OCI-LY3 (cell line): ENCODE measurements around the gene ASPN.

ENCODE experiments used
- H2AFZ ChIP-seq: fragments of 200-600, 300-600 bp; shearing (Covaris generic); 2 replicates; pipeline ENCODE4 v1.6.0; 2014; ENCODE audit warnings: antibody characterized with exemption, low read depth, low read length
- H3K27ac ChIP-seq: fragments of 200-600, 300-600 bp; sonication (generic); 2 replicates; pipeline ENCODE4 v1.5.1; 2014; ENCODE audit warnings: mild to moderate bottlenecking, low read length, moderate library complexity, mixed read lengths
- H3K27me3 ChIP-seq: fragments of 200-600, 300-600 bp; sonication (generic); 2 replicates; pipeline ENCODE4 v1.6.1; 2014; ENCODE audit warnings: low read depth, low read length, mixed read lengths
- H3K36me3 ChIP-seq: fragments of 200-600, 300-600 bp; sonication (generic); replicated peaks from 2 replicates; pipeline ENCODE3; 2014; ENCODE audit warnings: low read depth, low read length, mixed read lengths
- H3K4me1 ChIP-seq: fragments of 300-600, 200-600 bp; sonication (generic); 2 replicates; pipeline ENCODE4 v1.6.1; 2014; ENCODE audit warnings: low read length, mixed read lengths
- H3K4me2 ChIP-seq: fragments of 200-600, 300-600 bp; sonication (generic); 2 replicates; pipeline ENCODE4 v1.6.1; 2014; ENCODE audit warnings: low read length, mixed read lengths
- H3K4me3 ChIP-seq: fragments of 300-600, 200-600 bp; sonication (generic); 2 replicates; pipeline ENCODE4 v1.5.1; 2014; ENCODE audit warnings: antibody characterized with exemption, mild to moderate bottlenecking, low read length, moderate library complexity
- H3K79me2 ChIP-seq: fragments of 300-600, 200-600 bp; shearing (Covaris generic); 2 replicates; pipeline ENCODE4 v1.6.1; 2014; ENCODE audit warnings: mild to moderate bottlenecking, low read length, mixed read lengths
- H3K9ac ChIP-seq: fragments of 300-600, 200-600 bp; shearing (Covaris generic); 2 replicates; pipeline ENCODE4 v1.6.0; 2014; ENCODE audit warnings: mild to moderate bottlenecking, low read length, moderate library complexity
- H3K9me3 ChIP-seq: fragments of 200-600, 300-600 bp; shearing (Covaris generic); 2 replicates; pipeline ENCODE4 v1.6.1; 2014; ENCODE audit warnings: low read length, mixed read lengths; ENCODE audit not compliant: insufficient read depth
- H4K20me1 ChIP-seq: fragments of 200-600, 300-600 bp; sonication (generic); 2 replicates; pipeline ENCODE4 v1.6.1; 2016; ENCODE audit warnings: low read length, mixed read lengths; ENCODE audit not compliant: insufficient read depth
- CTCF ChIP-seq: fragments of 200-600, 300-600 bp; sonication (generic); IDR thresholded peaks from 2 replicates; pipeline ENCODE4 v1.5.1; 2014; ENCODE audit warnings: antibody characterized with exemption, low read length, low read depth
- EZH2phosphoT487 ChIP-seq: fragments of 200-600 bp; shearing (Covaris generic); IDR thresholded peaks from 2 replicates; pipeline ENCODE4 v1.6.1; 2018; ENCODE audit warnings: antibody characterized with exemption, mixed run types, low read depth

ASPN gene

GRCh38 chr9:92455217-92455616 lies 27.1 kb downstream of the ASPN start:
- Histone ChIP-seq H3K79me2 (no peaks in the 10 kb centered on the region; the same call in 1 of the 2 replicates), H4K20me1 (no peaks in the 10 kb centered on the region), H2AFZ (no peak overlapping the region), H3K4me3 (no peak overlapping the region), H3K4me1 (no peaks in the 10 kb centered on the region), H3K9ac (no peak overlapping the region), H3K27ac (no peak overlapping the region), H3K36me3 (no peaks in the 10 kb centered on the region), H3K4me2 (no peak overlapping the region), H3K9me3 (no peaks in the 10 kb centered on the region), H3K27me3 (no peaks in the 10 kb centered on the region)
- TF ChIP-seq CTCF (peak; percentile 40), EZH2phosphoT487 (no peak)

DNA sequence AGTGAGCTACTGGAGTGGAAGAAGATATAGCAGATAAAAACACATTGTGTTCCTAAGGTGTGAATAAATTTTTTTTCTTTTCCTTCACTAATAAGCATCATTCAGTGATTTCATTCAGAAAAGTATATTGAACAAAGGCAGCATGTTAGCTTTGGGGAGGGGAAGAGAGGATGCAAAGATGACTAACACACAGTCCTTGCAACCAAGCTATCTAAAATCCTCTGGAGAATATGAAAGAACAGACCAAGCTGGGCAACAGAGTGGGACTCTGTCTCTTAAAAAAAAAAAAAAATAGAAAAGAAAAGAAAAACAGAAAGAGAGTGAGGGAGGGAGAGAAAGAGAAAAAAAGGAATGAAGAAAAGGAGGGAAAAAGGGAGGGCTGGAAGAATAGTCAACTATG lies 35.8 kb downstream of the ASPN start:
- H3K27me3 ChIP-seq: no peaks in the 10 kb centered on the region
- no peak overlapping the region for H3K4me2 ChIP-seq
- no peaks in the 10 kb centered on the region for H4K20me1 ChIP-seq
- H3K79me2 ChIP-seq: no peaks in the 10 kb centered on the region
- no peak overlapping the region for H2AFZ ChIP-seq
- TF ChIP-seq CTCF (no peak), EZH2phosphoT487 (no peak)
- no peak overlapping the region for H3K4me3 ChIP-seq
- H3K36me3 ChIP-seq: no peaks in the 10 kb centered on the region
- no peak overlapping the region for H3K27ac ChIP-seq
- H3K9ac ChIP-seq: no peak overlapping the region
- no peaks in the 10 kb centered on the region for H3K9me3 ChIP-seq
- no peaks in the 10 kb centered on the region for H3K4me1 ChIP-seq

DNA sequence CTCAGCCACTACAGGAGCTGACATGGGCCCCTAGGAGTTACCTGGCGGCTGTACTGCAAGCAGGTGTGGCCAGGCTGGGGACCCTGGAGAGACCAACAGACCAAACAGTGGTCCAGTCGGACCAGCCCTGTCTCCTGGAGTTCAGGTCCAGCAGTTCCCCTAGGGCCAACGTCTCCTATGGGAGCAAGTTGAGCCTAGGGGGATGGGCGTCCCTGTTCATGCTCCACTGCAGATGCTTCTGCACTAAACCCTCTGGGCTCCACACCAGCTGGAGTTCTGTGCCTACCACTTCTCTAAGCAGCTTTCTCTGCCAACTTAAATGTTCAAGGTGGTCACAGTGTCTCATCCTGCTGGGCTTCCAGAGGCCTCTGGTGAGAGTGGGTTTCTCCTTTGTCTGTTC lies 37.5 kb downstream of the ASPN start:
- Histone ChIP-seq H3K4me1 (0 out of 2 replicates have a peak, but pooled peaks cover 5% of the 10 kb centered on the region), H3K9ac (no peak overlapping the region), H3K4me2 (no peak overlapping the region), H3K9me3 (no peaks in the 10 kb centered on the region), H3K36me3 (no peaks in the 10 kb centered on the region), H4K20me1 (no peaks in the 10 kb centered on the region), H3K27ac (no peak overlapping the region), H3K4me3 (no peak overlapping the region), H2AFZ (no peak overlapping the region), H3K79me2 (no peaks in the 10 kb centered on the region), H3K27me3 (no peaks in the 10 kb centered on the region)
- no peak for TF ChIP-seq EZH2phosphoT487
- no peak for TF ChIP-seq CTCF

DNA sequence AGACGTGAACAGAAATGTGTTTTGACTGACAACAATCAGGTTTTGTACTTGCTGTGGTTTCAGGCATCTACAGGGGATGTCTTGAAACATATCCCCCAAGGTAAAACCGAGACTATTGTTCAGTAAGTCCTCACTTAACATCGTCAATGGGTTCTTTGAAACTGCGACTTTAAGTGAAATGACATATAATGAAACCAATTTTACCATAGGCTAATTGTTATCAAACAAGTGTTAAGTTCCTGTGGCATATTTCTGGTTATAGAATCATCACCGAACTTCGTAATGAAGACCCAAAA lies 41.6 kb downstream of the ASPN start:
- 0 out of 2 replicates have a peak, but pooled peaks cover 5% of the 10 kb centered on the region for H3K4me1 ChIP-seq
- H3K79me2 ChIP-seq: no peaks in the 10 kb centered on the region

More for the DNA sequence above, 41.6 kb downstream of the ASPN start:
- H3K36me3 ChIP-seq: no peaks in the 10 kb centered on the region
- H3K4me3 ChIP-seq: no peak overlapping the region
- H2AFZ ChIP-seq: no peak overlapping the region
- H3K4me2 ChIP-seq: no peak overlapping the region
- no peak for TF ChIP-seq EZH2phosphoT487
- TF ChIP-seq CTCF: no peak
- peaks cover 2% of the 10 kb centered on the region; the same call in 1 of the 2 replicates for H4K20me1 ChIP-seq
- no peak overlapping the region for H3K27ac ChIP-seq
- no peak overlapping the region for H3K9ac ChIP-seq
- no peaks in the 10 kb centered on the region for H3K9me3 ChIP-seq
- no peaks in the 10 kb centered on the region for H3K27me3 ChIP-seq
